ENCODE measurements around the gene TMEM31. TPM values are rescaled to one million over a fixed set of nuclear protein-coding genes. Genes with fewer than 3 reads are reported as not detected.

The TMEM31 gene
- polyA plus RNA-seq, 1 of the 3 experiments (the other 2 are of a cell fraction), result not detected

- WGBS (ENCODE audit: low lambda C conversion rate), result 20% methylated on average over 2 of the region's 2 CpGs
- H3K9me3 ChIP-seq, result no peaks in the 10 kb centered on the region
- H3K36me3 ChIP-seq (replicated peaks in 1 of 2; ENCODE audit: control insufficient read depth in 1 of 2, insufficient read depth in 2 of 2, low read length in 1 of 2), result no peaks in the 10 kb centered on the region
- DNase-seq, result no peak
- ChIA-PET POLR2A (no interaction called here), CTCF (interaction anchor here (0.7 to 1.5 kb wide), 3 partner anchors 8 to 464 kb away, joined by 3 read pairs; no protein-coding TSS in a partner anchor)
- H4K20me1 ChIP-seq (ENCODE audit: insufficient read depth), result no peaks in the 10 kb centered on the region
- peak overlapping the region; percentile 15; the same call in 1 of the 2 replicates for H2AFZ ChIP-seq (ENCODE audit: low read depth)
- H3K27me3 ChIP-seq (ENCODE audit: insufficient read depth), result no peaks in the 10 kb centered on the region; the same call in 1 of the 2 replicates
- no peaks in the 10 kb centered on the region for H3F3A ChIP-seq (replicated peaks; ENCODE audit: insufficient read depth)
- H3K79me2 ChIP-seq (ENCODE audit: insufficient read depth), result no peaks in the 10 kb centered on the region
- H3K9ac ChIP-seq, result no peak overlapping the region
- peak; percentile 47 for TF ChIP-seq JUND (IDR thresholded peaks at IDR 0.05)
- TF ChIP-seq SMC3 (IDR thresholded peaks at IDR 0.05; ENCODE audit: low read depth, low read length), result no peak
- no peak for TF ChIP-seq CHD2 (IDR thresholded peaks at IDR 0.05; ENCODE audit: low read length, partially characterized antibody)
- TF ChIP-seq ELF1 (IDR thresholded peaks at IDR 0.05), result no peak
- no peak for TF ChIP-seq SIN3A (IDR thresholded peaks at IDR 0.05; ENCODE audit: borderline replicate concordance, low read depth, low read length)
- no peak for TF ChIP-seq YY1 (IDR thresholded peaks at IDR 0.05; ENCODE audit: low read depth)
- no peak; a peak in 1 of 4 replicates for TF ChIP-seq EP300 (IDR thresholded peaks at IDR 0.05; ENCODE audit: borderline replicate concordance in 1 of 2, low read depth in 1 of 2, low read length in 1 of 2)
- no peak for TF ChIP-seq GATA2 (CRISPR knock-in tag; IDR thresholded peaks at IDR 0.05)
- no peak for TF ChIP-seq RAD21 (IDR thresholded peaks at IDR 0.05; ENCODE audit: low read length)
- TF ChIP-seq FOSL2 (IDR thresholded peaks at IDR 0.05; ENCODE audit: borderline replicate concordance, low read depth), result peak; percentile 57; the same call in 1 of the 2 replicates
- peak; percentile 58 for TF ChIP-seq TCF12 (IDR thresholded peaks at IDR 0.05)
- TF ChIP-seq RFX5 (IDR thresholded peaks at IDR 0.05; ENCODE audit: low read length), result no peak
- peak; percentile 58 for TF ChIP-seq NFIC (IDR thresholded peaks at IDR 0.05; ENCODE audit: borderline replicate concordance)
- H3K4me1 ChIP-seq (ENCODE audit: control insufficient read depth in 1 of 2, insufficient read depth in 2 of 2, low read depth in 1 of 2, low read length in 1 of 2), result no peaks in the 10 kb centered on the region
- no peaks in the 10 kb centered on the region for H3K9me2 ChIP-seq
- H3K4me2 ChIP-seq, result no peak overlapping the region
- peak overlapping the region in 1 of 2 experiments; percentile 33; a peak in 2 of 4 replicates for H3K27ac ChIP-seq (ENCODE audit: low read depth in 2 of 2, low read length in 1 of 2)
- H3K4me3 ChIP-seq (ENCODE audit: low read depth in 2 of 2, low read length in 1 of 2), result no peak overlapping the region
Observed at GRCh38 chrX:103716962-103717361, 6.3 kb downstream of the TMEM31 start.

- no peak for DNase-seq
- Histone ChIP-seq H3F3A (replicated peaks; ENCODE audit: insufficient read depth) (no peaks in the 10 kb centered on the region), H2AFZ (ENCODE audit: low read depth) (no peak overlapping the region), H3K4me3 (ENCODE audit: low read depth in 2 of 2, low read length in 1 of 2) (no peak overlapping the region), H3K27ac (ENCODE audit: low read depth in 2 of 2, low read length in 1 of 2) (no peak overlapping the region), H3K4me1 (ENCODE audit: control insufficient read depth in 1 of 2, insufficient read depth in 2 of 2, low read depth in 1 of 2, low read length in 1 of 2) (no peaks in the 10 kb centered on the region), H3K9me2 (no peaks in the 10 kb centered on the region), H3K79me2 (ENCODE audit: insufficient read depth) (no peaks in the 10 kb centered on the region), H3K4me2 (no peak overlapping the region), H3K27me3 (ENCODE audit: insufficient read depth) (peaks cover 8% of the 10 kb centered on the region; the same call in 1 of the 2 replicates), H3K36me3 (replicated peaks in 1 of 2; ENCODE audit: control insufficient read depth in 1 of 2, insufficient read depth in 2 of 2, low read length in 1 of 2) (no peaks in the 10 kb centered on the region), H3K9ac (no peak overlapping the region), H3K9me3 (no peaks in the 10 kb centered on the region), H4K20me1 (ENCODE audit: insufficient read depth) (no peaks in the 10 kb centered on the region)
- WGBS (ENCODE audit: low lambda C conversion rate), result 61% methylated on average over 4 of the region's 4 CpGs
- POLR2A ChIA-PET, result no interaction called here
- CTCF ChIA-PET, result interaction anchor here (1.2 kb wide), 1 partner anchor 28 kb away, joined by 3 read pairs; no protein-coding TSS in a partner anchor
- TF ChIP-seq EP300 (IDR thresholded peaks at IDR 0.05; ENCODE audit: borderline replicate concordance in 1 of 2, low read depth in 1 of 2, low read length in 1 of 2) (no peak), FOSL2 (IDR thresholded peaks at IDR 0.05; ENCODE audit: borderline replicate concordance, low read depth) (no peak), JUND (IDR thresholded peaks at IDR 0.05) (no peak), RFX5 (IDR thresholded peaks at IDR 0.05; ENCODE audit: low read length) (no peak), TCF12 (IDR thresholded peaks at IDR 0.05) (no peak), TAF1 (IDR thresholded peaks at IDR 0.05; ENCODE audit: borderline replicate concordance, low read depth, low read length) (no peak), ELF1 (IDR thresholded peaks at IDR 0.05) (no peak), POLR2AphosphoS5 (IDR thresholded peaks at IDR 0.05; ENCODE audit: low read depth, low read length) (no peak), TEAD4 (IDR thresholded peaks at IDR 0.05; ENCODE audit: borderline replicate concordance, insufficient read depth) (no peak), RCOR1 (IDR thresholded peaks at IDR 0.05; ENCODE audit: low read length) (no peak), CTCF (IDR thresholded peaks at IDR 0.05) (no peak), USF1 (IDR thresholded peaks at IDR 0.05; ENCODE audit: borderline replicate concordance, low read depth) (no peak), ZBTB33 (IDR thresholded peaks at IDR 0.05; ENCODE audit: borderline replicate concordance, low read depth) (no peak), NFIC (IDR thresholded peaks at IDR 0.05; ENCODE audit: borderline replicate concordance) (no peak), RXRA (IDR thresholded peaks at IDR 0.05; ENCODE audit: borderline replicate concordance, low read depth) (no peak)
Observed at GRCh38 chrX:103718120-103718519, 7.4 kb downstream of the TMEM31 start.
